Endothelial cell (in vitro differentiated cells): Measurements from ENCODE around the gene FBXO34. TPM values are rescaled to one million over a fixed set of nuclear protein-coding genes. Genes with fewer than 3 reads are reported as not detected.

Experiments used
- DNase-seq: peaks from one replicate; pipeline ENCODE4 v3.0.0; 2021; ENCODE audit warnings: low spot score
- H3K27ac Mint-ChIP-seq: one replicate; pipeline ENCODE4 v1.8.0; 2021; ENCODE audit warnings: mixed read lengths, inconsistent platforms; ENCODE audit not compliant: unreplicated experiment
- H3K27me3 Mint-ChIP-seq: one replicate; pipeline ENCODE4 v1.8.0; 2021; ENCODE audit warnings: mild to moderate bottlenecking, moderate library complexity, mixed read lengths, inconsistent platforms; ENCODE audit not compliant: unreplicated experiment
- H3K36me3 Mint-ChIP-seq: one replicate; pipeline ENCODE4 v1.8.0; 2021; ENCODE audit warnings: mild to moderate bottlenecking, low read depth, mixed read lengths, inconsistent platforms; ENCODE audit not compliant: unreplicated experiment
- H3K4me1 Mint-ChIP-seq: one replicate; pipeline ENCODE4 v1.8.0; 2021; ENCODE audit warnings: mild to moderate bottlenecking, mixed read lengths, inconsistent platforms; ENCODE audit not compliant: unreplicated experiment
- H3K4me3 Mint-ChIP-seq: one replicate; pipeline ENCODE4 v1.8.0; 2021; ENCODE audit warnings: mild to moderate bottlenecking, mixed read lengths, inconsistent platforms; ENCODE audit not compliant: unreplicated experiment
- H3K9me3 Mint-ChIP-seq: one replicate; pipeline ENCODE4 v1.8.0; 2021; ENCODE audit warnings: mixed read lengths, inconsistent platforms; ENCODE audit not compliant: unreplicated experiment
- total RNA-seq: library from RNA; stranded (reverse); fragmentation: NEBNext Ultra II Directional; extraction: Animal tissue kit (Norgen Biotek cat#: 25700); gene quantifications from one replicate; pipeline ENCODE4 v1.2.1, GENCODE V29; 2021; ENCODE audit not compliant: unreplicated experiment
- TF ChIP-seq, protein P1 (sequence below): fragments of 200-600 bp; sonication (generic); IDR thresholded peaks from one replicate; pipeline ENCODE4 v1.5.0; 2021; ENCODE audit warnings: antibody characterized with exemption; ENCODE audit not compliant: unreplicated experiment

The FBXO34 gene
- total RNA-seq, 1 donor from 2014 or later = 14.2 TPM

- Mint-ChIP-seq H3K27ac (no peak overlapping the region), H3K4me3 (no peak overlapping the region), H3K27me3 (no peaks in the 10 kb centered on the region), H3K4me1 (peaks cover 5% of the 10 kb centered on the region), H3K9me3 (no peaks in the 10 kb centered on the region), H3K36me3 (no peaks in the 10 kb centered on the region)
- DNase-seq = no peak
- TF ChIP-seq, protein P1, sequence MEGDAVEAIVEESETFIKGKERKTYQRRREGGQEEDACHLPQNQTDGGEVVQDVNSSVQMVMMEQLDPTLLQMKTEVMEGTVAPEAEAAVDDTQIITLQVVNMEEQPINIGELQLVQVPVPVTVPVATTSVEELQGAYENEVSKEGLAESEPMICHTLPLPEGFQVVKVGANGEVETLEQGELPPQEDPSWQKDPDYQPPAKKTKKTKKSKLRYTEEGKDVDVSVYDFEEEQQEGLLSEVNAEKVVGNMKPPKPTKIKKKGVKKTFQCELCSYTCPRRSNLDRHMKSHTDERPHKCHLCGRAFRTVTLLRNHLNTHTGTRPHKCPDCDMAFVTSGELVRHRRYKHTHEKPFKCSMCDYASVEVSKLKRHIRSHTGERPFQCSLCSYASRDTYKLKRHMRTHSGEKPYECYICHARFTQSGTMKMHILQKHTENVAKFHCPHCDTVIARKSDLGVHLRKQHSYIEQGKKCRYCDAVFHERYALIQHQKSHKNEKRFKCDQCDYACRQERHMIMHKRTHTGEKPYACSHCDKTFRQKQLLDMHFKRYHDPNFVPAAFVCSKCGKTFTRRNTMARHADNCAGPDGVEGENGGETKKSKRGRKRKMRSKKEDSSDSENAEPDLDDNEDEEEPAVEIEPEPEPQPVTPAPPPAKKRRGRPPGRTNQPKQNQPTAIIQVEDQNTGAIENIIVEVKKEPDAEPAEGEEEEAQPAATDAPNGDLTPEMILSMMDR = no peak
Observed at GRCh38 chr14:55288439-55288838, 17.2 kb downstream of the FBXO34 start.

DNA sequence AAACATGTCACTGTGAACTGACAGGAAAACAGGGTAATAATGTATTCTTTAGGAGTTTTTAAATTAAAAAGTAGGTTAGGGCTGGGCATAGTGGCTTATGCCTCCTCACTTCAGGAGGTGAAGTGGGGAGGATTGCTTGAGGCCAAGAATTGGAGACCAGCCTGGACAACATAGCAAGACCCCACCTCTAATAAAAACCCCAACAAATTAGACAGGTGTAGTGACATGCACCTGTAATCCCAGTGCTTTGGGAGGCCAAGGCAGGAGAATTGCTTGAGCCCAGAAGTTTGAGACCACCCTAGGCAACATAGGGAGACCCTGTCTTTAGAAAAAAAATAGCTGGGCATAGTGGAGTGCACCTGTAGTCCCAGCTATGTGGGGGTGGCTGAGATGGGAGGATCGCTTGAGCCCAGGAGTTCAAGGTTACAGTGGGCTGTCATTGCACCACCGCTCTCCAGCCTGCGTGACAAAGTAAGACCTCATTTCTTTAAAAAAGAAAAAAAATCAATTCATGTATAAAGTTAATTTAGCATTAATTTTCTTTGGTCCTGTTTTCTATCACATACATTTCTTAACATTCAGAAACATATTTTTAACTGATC is 20.4 kb downstream of the FBXO34 start:
- TF ChIP-seq, protein P1 = no peak
- Mint-ChIP-seq H3K27ac (no peak overlapping the region), H3K9me3 (no peaks in the 10 kb centered on the region), H3K4me3 (no peak overlapping the region), H3K36me3 (no peaks in the 10 kb centered on the region), H3K27me3 (no peaks in the 10 kb centered on the region), H3K4me1 (peaks cover 9% of the 10 kb centered on the region)
- DNase-seq = no peak

DNA sequence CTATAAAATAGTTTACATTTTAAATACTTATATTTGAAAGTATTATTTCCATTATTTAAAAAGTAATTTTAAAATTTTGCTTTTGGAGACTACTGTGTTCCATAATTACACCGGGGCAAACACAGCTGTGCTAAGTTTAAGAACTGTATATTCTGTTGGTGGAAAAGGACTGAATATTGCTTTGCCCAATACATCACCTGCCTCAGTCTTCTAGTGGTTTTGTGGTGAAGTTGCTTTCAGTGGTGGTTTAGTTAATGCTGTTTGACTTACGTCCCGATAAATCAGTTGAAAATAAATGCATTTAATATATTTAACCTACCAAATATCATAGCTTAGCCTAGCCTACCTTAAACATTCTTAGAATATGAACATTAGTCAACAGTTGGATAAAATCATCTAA is 23.4 kb downstream of the FBXO34 start:
- Mint-ChIP-seq H3K27ac (no peak overlapping the region), H3K27me3 (no peaks in the 10 kb centered on the region), H3K9me3 (no peaks in the 10 kb centered on the region), H3K4me3 (no peak overlapping the region), H3K4me1 (peaks cover 4% of the 10 kb centered on the region), H3K36me3 (no peaks in the 10 kb centered on the region)
- TF ChIP-seq, protein P1 = no peak
- no peak for DNase-seq

GRCh38 chr14:55297611-55298499 is 26.6 kb downstream of the FBXO34 start:
- Mint-ChIP-seq H3K9me3 (no peaks in the 10 kb centered on the region), H3K36me3 (no peaks in the 10 kb centered on the region), H3K4me3 (no peak overlapping the region), H3K27me3 (no peaks in the 10 kb centered on the region), H3K27ac (no peak overlapping the region), H3K4me1 (peaks cover 4% of the 10 kb centered on the region)
- DNase-seq = no peak
- TF ChIP-seq, protein P1 = no peak

- no peak for DNase-seq
- Mint-ChIP-seq H3K27me3 (no peaks in the 10 kb centered on the region), H3K36me3 (no peaks in the 10 kb centered on the region), H3K27ac (no peak overlapping the region), H3K9me3 (no peaks in the 10 kb centered on the region), H3K4me3 (no peak overlapping the region), H3K4me1 (peaks cover 4% of the 10 kb centered on the region)
- TF ChIP-seq, protein P1 = no peak
Observed at GRCh38 chr14:55298500-55298822, 27.2 kb downstream of the FBXO34 start.
